ENCODE measurements around the gene MIB1.

GRCh38 chr18:21774722-21775121 is 34.1 kb downstream of the MIB1 start:
- TF ChIP-seq POLR2A (IDR thresholded peaks at IDR 0.05) (no peak), CTCF (IDR thresholded peaks at IDR 0.05) (no peak)
